GM12864 (cell line): ENCODE measurements around the gene PUS3.

Experiments
- DNase-seq: peaks from one replicate; pipeline ENCODE4 v3.0.0-alpha.2; 2011; ENCODE audit warnings: low read depth
- H3K4me3 ChIP-seq: 2 replicates; pipeline ENCODE4 v1.5.1; 2011; ENCODE audit warnings: mild to moderate bottlenecking, low read depth, low read length, control low read depth
- CTCF ChIP-seq: IDR thresholded peaks from 2 replicates; pipeline ENCODE4 v1.5.1; 2011; ENCODE audit warnings: low read depth, mild to moderate bottlenecking, moderate library complexity, low read length, control low read depth, inconsistent platforms; ENCODE audit errors: missing control alignments

Gene PUS3

GRCh38 chr11:125939081-125939521, 36.1 kb upstream of the PUS3 start:
- DNase-seq = no peak
- H3K4me3 ChIP-seq = no peak overlapping the region
- TF ChIP-seq CTCF = no peak

- H3K4me3 ChIP-seq = no peak overlapping the region
- TF ChIP-seq CTCF = no peak
- no peak for DNase-seq
Measured at GRCh38 chr11:125938418-125938817, 35.4 kb upstream of the PUS3 start.

- no peak for TF ChIP-seq CTCF
- no peak for DNase-seq
- H3K4me3 ChIP-seq = no peak overlapping the region
Measured at GRCh38 chr11:125935618-125936199, 32.7 kb upstream of the PUS3 start.

- H3K4me3 ChIP-seq = no peak overlapping the region
- TF ChIP-seq CTCF = no peak
- DNase-seq = no peak
Measured at GRCh38 chr11:125935056-125935455, 32.0 kb upstream of the PUS3 start.

GRCh38 chr11:125934473-125934872, 31.5 kb upstream of the PUS3 start:
- no peak for DNase-seq
- no peak for TF ChIP-seq CTCF
- no peak overlapping the region for H3K4me3 ChIP-seq

- no peak for TF ChIP-seq CTCF
- H3K4me3 ChIP-seq = no peak overlapping the region
- DNase-seq = no peak
Measured at GRCh38 chr11:125933030-125933813, 30.2 kb upstream of the PUS3 start.
